Measurements from ENCODE around the gene PEMT.

GRCh38 chr17:17566896-17567513 is 24.5 kb downstream of the PEMT start:
- TF ChIP-seq CTCF (IDR thresholded peaks at IDR 0.05), result no peak
- TF ChIP-seq POLR2A (IDR thresholded peaks at IDR 0.05), result no peak
